NCI-H446 treated with DMSO at 0.1 percent for 48 hours (cell line): ENCODE data around the gene GNB1.
"Not testable (repeated sequence)": the region's sequence is repeated elsewhere in the genome, so short reads cannot be mapped to it uniquely, and the experiment has no call there.

ENCODE experiments used
- DNase-seq: peaks from one replicate; lab custom pipeline; 2025; lab: John Stamatoyannopoulos, UW

Gene GNB1

DNA sequence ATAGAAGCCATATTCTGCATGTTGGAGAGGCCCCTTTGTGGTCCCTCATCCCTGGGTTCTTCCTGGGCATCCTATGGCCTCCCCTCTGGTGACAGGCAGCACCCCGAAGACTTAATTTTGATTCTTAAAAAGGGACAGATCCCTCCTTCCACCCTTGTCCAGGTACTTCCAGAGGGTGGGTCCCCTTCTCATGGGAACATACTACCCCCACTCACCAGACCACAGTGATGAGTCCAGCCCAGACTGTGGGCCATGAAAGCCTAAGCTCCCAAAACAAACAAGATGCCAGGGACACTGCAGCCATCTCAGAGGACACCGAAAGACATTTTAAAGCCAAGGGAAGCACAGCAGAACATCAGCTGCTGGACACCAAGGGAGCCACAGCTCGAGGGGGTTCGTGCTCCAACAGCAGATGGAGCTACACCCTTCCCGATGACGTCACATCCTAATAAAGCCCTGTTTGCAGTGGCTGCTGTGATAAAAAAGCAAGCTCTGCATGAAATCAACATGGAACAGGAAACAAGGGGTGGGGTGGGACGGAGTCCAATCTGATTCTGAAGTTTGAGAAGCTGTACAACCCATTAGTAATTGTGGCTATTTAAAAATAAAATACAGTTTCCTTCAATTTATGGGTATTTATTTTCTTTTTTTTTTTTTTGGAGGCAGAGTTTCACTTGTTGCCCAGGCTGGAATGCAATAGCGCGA is 32.4 kb downstream of the GNB1 start:
- peak; percentile 17 for DNase-seq

DNA sequence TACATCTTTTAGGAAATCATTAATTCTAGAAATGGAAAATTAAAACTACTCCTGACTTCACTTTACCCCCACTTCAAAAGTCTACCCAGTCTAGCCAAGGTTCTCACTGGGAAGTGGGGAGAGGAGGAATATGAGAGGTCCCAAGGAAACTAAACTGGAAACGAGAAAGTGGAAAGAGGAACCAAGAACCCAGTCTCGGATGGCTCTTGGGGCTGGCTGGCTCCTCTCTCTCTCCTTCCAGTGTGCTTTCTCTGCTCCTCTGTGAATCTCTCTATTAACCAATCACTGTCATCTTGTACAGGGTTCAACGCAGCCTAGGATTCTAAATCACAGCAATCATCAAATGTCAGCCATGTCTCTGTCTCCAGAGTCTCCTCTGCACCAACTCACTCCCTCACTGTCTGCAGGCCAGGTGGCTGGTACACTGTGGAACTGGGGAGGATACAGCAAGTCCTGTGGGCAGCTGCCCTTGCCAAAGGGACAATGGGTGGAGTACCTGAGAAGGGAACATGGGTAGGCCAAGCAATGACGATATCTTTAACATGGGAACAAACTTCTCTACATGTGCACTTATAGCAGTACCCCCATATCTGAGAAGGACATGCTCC is 33.7 kb downstream of the GNB1 start:
- no peak for DNase-seq

- not testable (repeated sequence) for DNase-seq
Measured at GRCh38 chr1:1856161-1856560, 34.7 kb downstream of the GNB1 start.

DNA sequence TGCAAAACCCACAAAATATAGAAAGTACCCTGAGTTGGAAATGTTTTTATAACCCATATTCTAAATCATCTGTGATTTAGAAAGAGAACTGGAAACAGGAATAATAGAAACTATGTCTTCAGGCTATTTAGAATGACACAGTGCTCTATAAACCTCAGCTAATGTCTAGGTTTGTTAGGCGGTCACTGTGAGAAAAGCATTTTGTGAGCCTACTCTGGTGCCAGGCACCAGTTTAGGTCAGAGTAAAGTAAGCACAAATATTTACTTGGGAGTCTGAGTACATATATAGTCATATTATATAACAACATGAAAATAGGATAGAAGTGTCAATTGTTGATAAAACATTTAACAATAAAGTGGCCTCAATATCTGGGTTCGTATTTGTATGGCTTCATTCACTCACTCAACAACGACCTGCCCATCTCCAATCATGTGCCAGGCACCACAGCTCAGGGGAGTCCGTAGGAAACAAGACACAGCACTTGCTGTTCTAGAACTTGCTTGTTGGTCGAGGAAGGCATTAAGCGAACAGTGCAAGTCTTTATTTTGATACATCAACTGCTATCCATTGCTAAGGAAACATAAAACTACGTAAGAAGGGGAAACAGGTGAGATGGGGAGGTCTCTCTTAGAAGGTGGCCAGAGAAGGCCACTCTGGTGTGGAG is 37.2 kb downstream of the GNB1 start:
- no peak for DNase-seq

DNA sequence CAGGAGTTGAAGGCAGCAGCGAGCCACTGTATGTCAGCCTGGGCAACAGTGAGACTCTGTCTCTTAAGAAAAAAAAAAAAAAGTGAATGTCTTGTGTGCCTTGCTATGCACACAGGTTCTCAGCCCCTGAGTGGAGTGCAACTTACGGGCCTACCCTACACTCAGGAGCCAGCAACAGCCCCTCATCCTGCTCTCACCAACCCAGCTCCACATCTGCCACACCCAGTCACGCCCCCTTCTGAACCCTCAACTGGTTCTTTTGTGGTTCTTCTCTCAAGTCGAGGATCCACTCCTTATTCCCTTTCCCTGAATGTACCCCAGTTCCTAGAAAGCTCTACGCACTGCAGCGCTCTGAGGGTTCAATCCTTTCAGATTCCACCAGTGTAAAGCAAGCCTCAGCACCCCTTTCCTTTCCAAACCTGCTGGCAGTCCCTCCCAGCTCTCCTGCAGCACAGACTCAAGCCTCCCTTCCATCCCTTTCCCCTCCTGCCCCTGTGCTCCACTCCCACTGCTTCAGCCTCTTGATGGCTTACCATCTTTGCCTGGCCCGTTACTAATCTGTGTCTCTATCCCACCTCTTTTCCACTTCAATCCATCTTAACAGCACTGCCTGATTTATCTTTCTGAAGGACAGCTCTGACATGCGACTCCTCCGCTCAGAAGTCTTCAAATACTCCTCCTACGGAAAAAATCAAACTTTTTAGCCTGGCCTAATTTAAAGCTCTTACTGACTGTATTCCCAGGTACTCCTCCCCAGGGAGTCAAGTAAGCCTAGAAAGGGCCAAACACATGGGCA is 38.1 kb downstream of the GNB1 start:
- DNase-seq: no peak

DNA sequence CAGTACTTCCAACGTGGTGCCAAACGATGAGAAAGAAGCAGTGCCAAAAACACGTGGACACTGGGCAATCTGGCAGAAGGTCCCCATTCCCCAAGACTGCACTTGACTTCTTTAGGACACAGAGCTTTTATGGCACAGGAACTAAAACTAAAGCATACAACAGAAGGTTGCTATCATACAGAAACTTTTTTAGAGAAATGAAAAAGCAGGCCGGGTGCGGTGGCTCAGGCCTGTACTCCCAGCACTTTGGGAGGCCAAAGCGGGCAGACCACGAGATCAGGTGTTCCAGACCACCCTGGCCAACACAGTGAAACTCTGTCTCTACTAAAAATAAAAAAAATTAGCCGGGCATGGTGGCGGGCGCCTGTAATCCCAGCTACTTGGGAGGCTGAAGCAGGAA is 43.0 kb downstream of the GNB1 start:
- no peak for DNase-seq

DNA sequence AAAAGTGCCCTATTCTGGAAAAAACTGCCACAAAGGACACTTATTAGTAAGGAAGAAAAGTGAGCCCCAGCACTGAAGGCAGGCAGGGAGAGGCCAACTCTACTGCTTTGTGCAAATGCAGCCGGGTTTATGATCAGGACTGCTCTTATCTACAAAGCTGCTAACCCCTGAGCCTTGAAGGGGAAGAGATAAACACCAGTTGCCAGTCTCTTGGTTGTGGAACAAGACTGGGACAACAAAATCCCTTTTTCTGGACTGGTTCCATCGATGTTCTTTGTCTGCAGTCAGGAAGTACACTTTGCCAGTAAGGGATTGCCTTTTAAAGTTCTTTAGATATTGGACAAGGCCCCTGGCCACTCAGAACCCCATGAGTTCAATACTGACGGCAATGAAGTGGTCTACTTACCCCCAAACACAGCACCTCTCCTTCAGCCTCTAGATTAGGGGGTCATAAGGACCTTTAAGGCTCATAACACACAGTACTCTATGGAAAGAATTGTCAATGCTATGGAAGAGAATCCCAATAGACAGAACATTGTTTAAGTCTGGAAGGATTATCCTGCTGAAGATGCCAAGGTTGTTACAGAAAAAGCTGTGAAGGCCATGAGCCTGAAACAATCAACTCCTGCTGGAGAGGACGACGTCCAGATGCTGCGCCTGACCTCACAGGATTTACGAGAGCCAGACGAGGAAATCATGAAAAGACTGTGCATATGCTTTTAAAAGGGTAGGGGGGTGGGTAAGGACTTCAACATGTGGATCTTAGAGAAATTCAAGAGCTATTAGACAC is 43.6 kb downstream of the GNB1 start:
- no peak for DNase-seq

GRCh38 chr1:1846386-1846918 is 44.4 kb downstream of the GNB1 start:
- no peak for DNase-seq

DNA sequence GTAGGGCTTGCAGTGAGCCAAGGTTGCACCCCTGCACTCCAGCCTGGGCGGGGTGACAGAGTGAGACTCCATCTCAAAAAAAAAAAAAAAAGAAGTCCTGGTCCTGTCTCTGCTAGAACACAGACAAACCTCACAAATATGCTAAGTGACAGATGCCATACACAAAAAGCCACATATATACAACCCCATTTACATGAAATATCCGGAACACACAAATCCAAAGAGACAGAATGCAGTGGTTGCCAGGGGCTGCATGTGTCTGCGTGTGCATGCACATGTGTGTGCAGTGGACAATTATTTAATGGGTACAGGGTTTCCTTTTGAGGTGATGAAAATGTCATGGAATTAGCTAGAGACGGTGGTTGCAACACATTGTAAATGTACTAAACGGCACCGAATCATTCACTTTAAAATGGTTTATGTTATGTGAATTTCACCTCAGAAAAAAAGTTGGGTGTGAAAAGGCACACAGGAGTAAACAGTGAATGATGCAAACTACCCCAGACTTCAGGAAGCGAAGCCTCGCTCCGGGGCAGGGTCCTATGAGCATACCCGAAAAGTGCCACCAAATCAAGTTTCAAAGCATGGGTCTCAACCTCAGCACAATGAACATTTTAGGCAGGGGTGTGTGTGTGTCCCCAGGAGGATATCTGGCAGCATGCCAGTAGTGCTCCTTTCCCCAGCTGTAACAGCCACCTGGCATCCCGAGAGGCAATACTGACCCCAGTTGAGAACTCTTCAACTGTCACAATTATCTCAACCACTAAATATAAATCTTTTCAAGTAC is 48.3 kb downstream of the GNB1 start:
- no peak for DNase-seq

GRCh38 chr1:1841575-1841995 is 49.3 kb downstream of the GNB1 start:
- DNase-seq: no peak

- DNase-seq: no peak
Measured at GRCh38 chr1:1839311-1839965, 51.4 kb downstream of the GNB1 start.

GRCh38 chr1:1836119-1836518 is 54.8 kb downstream of the GNB1 start:
- DNase-seq: no peak

DNA sequence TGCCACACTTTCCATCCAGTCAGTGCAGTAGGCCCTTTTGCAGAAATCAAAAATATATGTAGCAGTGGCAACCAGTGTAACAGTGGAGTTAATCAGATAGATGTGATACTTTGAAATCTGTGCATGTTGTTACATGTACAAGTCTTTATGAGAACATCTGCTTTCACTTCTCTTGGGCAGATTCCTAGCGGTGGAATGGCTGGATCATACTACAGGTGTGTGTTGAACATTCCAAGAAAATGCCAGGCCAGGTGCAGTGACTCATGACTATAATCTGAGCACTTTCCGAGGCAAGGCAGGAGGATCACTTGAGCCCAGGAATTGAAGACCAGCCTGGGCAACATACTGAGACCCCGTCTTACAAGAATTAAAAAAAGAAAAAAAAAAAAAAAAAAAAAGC is 55.3 kb downstream of the GNB1 start:
- DNase-seq: no peak

DNA sequence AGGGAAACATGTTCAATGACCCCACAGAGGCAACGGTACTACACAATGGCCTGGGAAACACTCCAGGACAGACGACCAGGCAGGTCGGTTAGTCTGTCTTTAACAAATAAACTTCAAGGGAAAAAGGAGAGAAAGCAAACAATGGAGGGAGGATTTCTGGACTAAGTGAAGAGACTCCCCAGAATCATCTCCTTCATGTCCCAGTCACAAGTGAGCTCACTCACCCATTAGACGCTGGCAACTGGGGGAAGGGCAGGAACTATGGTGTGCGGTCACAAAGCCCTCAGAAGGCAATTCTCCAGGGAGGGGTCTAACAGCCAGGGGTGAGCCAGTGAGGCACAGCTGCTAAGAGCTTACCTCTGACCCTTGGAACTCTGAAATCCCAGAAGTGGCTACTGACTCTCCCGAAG is 57.0 kb downstream of the GNB1 start:
- no peak for DNase-seq

GRCh38 chr1:1833456-1833855 is 57.4 kb downstream of the GNB1 start:
- no peak for DNase-seq

DNA sequence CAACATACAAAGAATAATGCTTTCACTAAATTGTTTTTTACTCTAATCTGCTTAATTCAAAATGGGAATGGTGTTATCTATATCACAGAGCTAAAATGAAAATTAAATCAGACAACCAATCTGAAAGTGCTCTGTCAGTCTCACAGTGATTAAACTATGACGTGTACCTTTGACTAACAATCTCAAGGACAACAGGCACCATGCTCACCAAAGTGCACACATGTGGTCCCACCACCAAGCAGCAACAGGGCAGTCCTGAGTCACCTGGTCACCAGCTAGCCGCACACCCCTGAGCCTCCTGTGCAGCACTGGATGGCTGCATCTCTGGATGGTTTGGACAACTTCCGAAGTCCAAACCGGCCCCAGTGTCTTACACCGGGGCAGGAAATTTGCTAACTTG is 58.1 kb downstream of the GNB1 start:
- no peak for DNase-seq

GRCh38 chr1:1832166-1832565 is 58.7 kb downstream of the GNB1 start:
- no peak for DNase-seq

- no peak for DNase-seq
Measured at GRCh38 chr1:1827089-1827848, 63.6 kb downstream of the GNB1 start.

DNA sequence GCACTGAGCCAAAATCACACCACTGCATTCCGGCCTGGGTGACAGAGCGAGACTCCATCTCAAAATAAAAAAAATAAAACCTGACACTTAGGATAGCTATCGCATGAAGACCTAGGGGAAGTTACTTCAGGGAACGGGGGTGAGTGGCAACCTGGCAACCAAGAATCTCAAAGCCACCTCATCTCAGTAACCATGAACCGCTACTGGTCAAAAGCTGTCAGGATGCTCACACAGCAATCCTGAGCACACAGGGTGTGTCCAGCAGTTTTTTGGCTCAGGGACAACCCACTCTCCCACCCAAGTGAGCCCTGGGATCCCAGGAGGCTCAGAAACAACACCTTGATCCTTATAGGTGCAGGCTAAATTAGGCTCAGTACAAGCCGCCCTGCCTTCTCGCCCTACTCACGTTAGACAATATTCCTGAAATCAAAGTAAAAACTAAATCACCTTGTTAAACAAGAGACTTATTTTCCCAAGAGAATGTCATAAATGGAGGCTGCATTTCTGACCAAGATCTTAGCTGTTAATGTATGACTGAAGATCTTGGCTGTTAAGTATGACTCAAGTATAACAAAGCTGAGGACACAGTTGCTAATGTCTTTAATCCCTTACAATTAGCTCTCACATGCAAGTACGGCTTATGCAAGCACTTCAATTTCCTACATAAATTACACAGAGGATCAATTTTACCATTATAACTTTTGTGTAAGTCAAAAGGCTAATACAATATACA is 64.4 kb downstream of the GNB1 start:
- no peak for DNase-seq
